Measurements from ENCODE around the gene LRRC3C. TPM values are rescaled to one million over a fixed set of nuclear protein-coding genes. Genes with fewer than 3 reads are reported as not detected.
"Not testable (repeated sequence)": the region's sequence is repeated elsewhere in the genome, so short reads cannot be mapped to it uniquely, and the experiment has no call there.

The LRRC3C gene
- total RNA-seq, 2 donors from 2014 or later: not detected

DNA sequence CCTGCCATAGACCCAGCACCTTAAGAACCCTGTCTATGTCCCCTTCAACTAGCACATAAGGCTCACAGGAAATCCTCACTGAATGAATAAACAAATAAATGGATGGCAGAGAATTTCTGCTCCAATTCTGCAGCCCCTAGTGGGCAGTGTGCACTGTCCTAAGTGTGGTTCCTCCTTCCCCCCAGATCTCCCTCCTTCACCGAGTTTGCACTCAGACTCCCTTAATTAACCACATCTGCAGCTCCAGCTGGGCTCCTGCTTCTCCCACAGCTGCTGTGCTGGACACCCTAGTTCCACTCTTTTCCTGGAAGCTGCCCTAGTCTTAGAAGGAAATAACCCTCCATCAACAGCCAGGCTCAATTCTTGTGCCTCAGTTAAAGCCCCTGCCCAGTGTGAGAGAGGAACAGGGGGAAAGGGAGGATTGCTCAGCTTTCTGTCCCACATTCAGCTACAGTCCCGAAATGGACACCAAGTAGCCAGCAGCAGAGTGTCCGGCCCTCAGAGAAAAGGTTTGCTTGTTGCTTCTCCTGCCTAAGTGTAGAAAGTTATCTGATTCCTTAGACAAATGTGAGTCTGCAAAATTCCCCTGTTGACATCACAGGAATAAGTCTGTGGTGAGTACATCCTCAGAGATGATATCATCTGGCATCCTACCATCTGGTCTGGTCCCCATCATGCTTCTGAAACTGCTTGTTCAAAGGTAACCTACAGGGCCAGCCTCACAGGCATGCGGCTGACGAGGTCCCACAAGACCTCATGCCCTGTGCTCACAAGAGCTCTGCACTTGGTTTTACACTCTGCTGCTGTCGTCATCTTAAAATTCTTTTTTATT, 12.3 kb downstream of the LRRC3C start:
- TF ChIP-seq, protein P1, sequence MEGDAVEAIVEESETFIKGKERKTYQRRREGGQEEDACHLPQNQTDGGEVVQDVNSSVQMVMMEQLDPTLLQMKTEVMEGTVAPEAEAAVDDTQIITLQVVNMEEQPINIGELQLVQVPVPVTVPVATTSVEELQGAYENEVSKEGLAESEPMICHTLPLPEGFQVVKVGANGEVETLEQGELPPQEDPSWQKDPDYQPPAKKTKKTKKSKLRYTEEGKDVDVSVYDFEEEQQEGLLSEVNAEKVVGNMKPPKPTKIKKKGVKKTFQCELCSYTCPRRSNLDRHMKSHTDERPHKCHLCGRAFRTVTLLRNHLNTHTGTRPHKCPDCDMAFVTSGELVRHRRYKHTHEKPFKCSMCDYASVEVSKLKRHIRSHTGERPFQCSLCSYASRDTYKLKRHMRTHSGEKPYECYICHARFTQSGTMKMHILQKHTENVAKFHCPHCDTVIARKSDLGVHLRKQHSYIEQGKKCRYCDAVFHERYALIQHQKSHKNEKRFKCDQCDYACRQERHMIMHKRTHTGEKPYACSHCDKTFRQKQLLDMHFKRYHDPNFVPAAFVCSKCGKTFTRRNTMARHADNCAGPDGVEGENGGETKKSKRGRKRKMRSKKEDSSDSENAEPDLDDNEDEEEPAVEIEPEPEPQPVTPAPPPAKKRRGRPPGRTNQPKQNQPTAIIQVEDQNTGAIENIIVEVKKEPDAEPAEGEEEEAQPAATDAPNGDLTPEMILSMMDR (IDR thresholded peaks at IDR 0.05): peak in 1 of 2 donors; percentile 45
- H3K9me3 ChIP-seq: no peaks in the 10 kb centered on the region
- no peaks in the 10 kb centered on the region for H3K27me3 ChIP-seq
- DNase-seq (ENCODE audit: low spot score): no peak
- no peak overlapping the region for H3K27ac ChIP-seq
- H3K36me3 ChIP-seq: no peaks in the 10 kb centered on the region
- no peak overlapping the region for H3K4me3 ChIP-seq
- H3K4me1 ChIP-seq: peaks cover 0 to 4% of the 10 kb centered on the region in 2 donors

GRCh38 chr17:39943702-39944392, 16.3 kb downstream of the LRRC3C start:
- H3K4me3 ChIP-seq: no peak overlapping the region
- no peaks in the 10 kb centered on the region for H3K4me1 ChIP-seq
- DNase-seq (ENCODE audit: low spot score): no peak
- H3K36me3 ChIP-seq: no peaks in the 10 kb centered on the region
- no peak overlapping the region for H3K27ac ChIP-seq
- no peaks in the 10 kb centered on the region for H3K9me3 ChIP-seq
- H3K27me3 ChIP-seq: no peaks in the 10 kb centered on the region
- TF ChIP-seq, protein P1 (IDR thresholded peaks at IDR 0.05): no peak

- Histone ChIP-seq H3K27ac (no peak overlapping the region), H3K4me1 (no peaks in the 10 kb centered on the region)
- TF ChIP-seq, protein P1 (IDR thresholded peaks at IDR 0.05): no peak
Observed at GRCh38 chr17:39944393-39944711, 16.8 kb downstream of the LRRC3C start.

GRCh38 chr17:39946551-39947330, 19.2 kb downstream of the LRRC3C start:
- TF ChIP-seq, protein P1 (IDR thresholded peaks at IDR 0.05): no peak
- H3K36me3 ChIP-seq: no peaks in the 10 kb centered on the region

More at GRCh38 chr17:39944393-39944711, 16.8 kb downstream of the LRRC3C start:
- no peak for DNase-seq (ENCODE audit: low spot score)
- no peaks in the 10 kb centered on the region for H3K9me3 ChIP-seq
- no peak overlapping the region for H3K4me3 ChIP-seq
- H3K27me3 ChIP-seq: no peaks in the 10 kb centered on the region
- H3K36me3 ChIP-seq: no peaks in the 10 kb centered on the region

GRCh38 chr17:39948489-39948828, 20.9 kb downstream of the LRRC3C start:
- H3K4me3 ChIP-seq; H3K27me3 ChIP-seq; H3K27ac ChIP-seq; H3K36me3 ChIP-seq; H3K9me3 ChIP-seq; DNase-seq (ENCODE audit: low spot score): not testable (repeated sequence)
- H3K4me1 ChIP-seq: peaks cover 0 to 17% of the 10 kb centered on the region in 2 donors

More at GRCh38 chr17:39946551-39947330, 19.2 kb downstream of the LRRC3C start:
- Histone ChIP-seq H3K4me1 (peaks cover 0 to 5% of the 10 kb centered on the region in 2 donors), H3K4me3 (no peak overlapping the region), H3K27me3 (no peaks in the 10 kb centered on the region), H3K27ac (no peak overlapping the region), H3K9me3 (no peaks in the 10 kb centered on the region)
- no peak for DNase-seq (ENCODE audit: low spot score)

GRCh38 chr17:39949028-39949427, 21.5 kb downstream of the LRRC3C start:
- peaks cover 0 to 18% of the 10 kb centered on the region in 2 donors for H3K4me1 ChIP-seq
- no peaks in the 10 kb centered on the region for H3K9me3 ChIP-seq
- no peak overlapping the region for H3K4me3 ChIP-seq
- H3K36me3 ChIP-seq: no peaks in the 10 kb centered on the region
- H3K27me3 ChIP-seq: no peaks in the 10 kb centered on the region
- no peak for DNase-seq (ENCODE audit: low spot score)
- H3K27ac ChIP-seq: no peak overlapping the region
- TF ChIP-seq, protein P1 (IDR thresholded peaks at IDR 0.05): no peak

All from right atrium auricular region (tissue), 2 donors.